ENCODE data around the gene VAV2.
"Not testable (repeated sequence)": the region's sequence is repeated elsewhere in the genome, so short reads cannot be mapped to it uniquely, and the experiment has no call there.

VAV2 gene

GRCh38 chr9:133993635-133994253, 1.6 kb upstream of the VAV2 start:
- H3K27ac ChIP-seq, result peak overlapping the region; percentile 85
- no peak for TF ChIP-seq CTCF (conservative IDR thresholded peaks at IDR 0.05)

- TF ChIP-seq ZFX (IDR thresholded peaks at IDR 0.05) (no peak), CTCF (conservative IDR thresholded peaks at IDR 0.05) (peak; percentile 78)
- H3K27ac ChIP-seq, result peak overlapping the region; percentile 85
Measured at GRCh38 chr9:133992780-133993634, 883 bp upstream of the VAV2 start.

GRCh38 chr9:133991214-133991921, 756 bp downstream of the VAV2 start:
- TF ChIP-seq ZFX (IDR thresholded peaks at IDR 0.05) (peak; percentile 65; the same call in 1 of the 2 replicates), CTCF (conservative IDR thresholded peaks at IDR 0.05) (no peak)
- H3K27ac ChIP-seq, result peak overlapping the region; percentile 85

- TF ChIP-seq CTCF (conservative IDR thresholded peaks at IDR 0.05) (no peak), ZFX (IDR thresholded peaks at IDR 0.05) (no peak)
- peak overlapping the region; percentile 85 for H3K27ac ChIP-seq
Measured at GRCh38 chr9:133990366-133991213, 1.5 kb downstream of the VAV2 start.

- TF ChIP-seq ZFX (IDR thresholded peaks at IDR 0.05), result no peak
- no peak for TF ChIP-seq CTCF (conservative IDR thresholded peaks at IDR 0.05)
- H3K27ac ChIP-seq, result no peak overlapping the region; the same call in 1 of the 2 replicates
Measured at GRCh38 chr9:133989625-133990365, 2.3 kb downstream of the VAV2 start.

GRCh38 chr9:133988771-133989170, 3.4 kb downstream of the VAV2 start:
- not testable (repeated sequence) for H3K27ac ChIP-seq

All from C4-2B (cell line).